LNCAP (cell line): ENCODE results near the gene PSTPIP1.

Source experiments
- CTCF ChIP-seq: fragments of 450-650 bp; IDR thresholded peaks from 2 replicates; pipeline ENCODE4 v1.5.1; 2017; ENCODE audit warnings: mild to moderate bottlenecking

Gene PSTPIP1

GRCh38 chr15:77028451-77029165 lies 33.7 kb downstream of the PSTPIP1 start:
- no peak for TF ChIP-seq CTCF

- no peak for TF ChIP-seq CTCF
These were observed 34.5 kb downstream of the PSTPIP1 start for GRCh38 chr15:77029166-77030047.

- no peak for TF ChIP-seq CTCF
These were observed 35.4 kb downstream of the PSTPIP1 start for GRCh38 chr15:77030048-77030927.

- TF ChIP-seq CTCF: no peak
These were observed 36.0 kb downstream of the PSTPIP1 start for GRCh38 chr15:77030928-77031375.

GRCh38 chr15:77031376-77032050 lies 36.6 kb downstream of the PSTPIP1 start:
- TF ChIP-seq CTCF: no peak

- no peak for TF ChIP-seq CTCF
These were observed 37.2 kb downstream of the PSTPIP1 start for GRCh38 chr15:77032052-77032646.
